ENCODE data around the gene IFNW1.
"Not testable (repeated sequence)": the region's sequence is repeated elsewhere in the genome, so short reads cannot be mapped to it uniquely, and the experiment has no call there.

The IFNW1 gene

DNA sequence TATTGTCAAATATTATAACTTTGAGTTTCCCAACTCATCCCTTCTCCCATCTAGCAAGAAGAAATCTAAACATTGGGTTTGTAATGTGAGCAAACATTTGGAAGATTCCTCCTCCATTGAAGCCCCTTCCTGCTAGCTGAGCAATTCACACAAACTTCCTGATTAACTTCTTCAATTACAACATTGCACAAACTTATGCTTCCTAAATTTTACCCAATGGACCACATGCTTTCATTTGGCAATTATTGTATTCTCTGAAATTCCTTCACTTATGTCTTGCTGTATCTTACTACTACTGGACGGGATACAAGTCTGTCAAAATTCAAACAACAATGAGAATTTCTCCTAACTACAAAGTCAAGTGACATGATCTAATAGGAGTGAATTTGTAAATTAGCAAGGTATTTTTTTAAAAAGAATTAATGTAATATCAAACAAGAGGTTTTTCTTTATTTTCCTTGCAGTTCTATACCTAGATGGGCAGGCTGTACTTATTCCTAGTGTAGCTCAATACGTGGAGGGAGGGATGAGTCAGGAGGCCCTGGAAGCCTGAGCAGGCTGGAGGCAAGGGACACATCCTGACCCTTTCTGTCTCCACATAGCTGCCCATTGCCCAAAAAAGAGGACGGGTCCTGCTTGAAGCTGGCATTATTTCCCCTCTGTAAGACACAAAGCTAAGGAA lies 11.8 kb upstream of the IFNW1 start:
- Histone ChIP-seq H3K4me3 (ENCODE audit: low read depth in 1 of 2, low read length in 2 of 2) (no peak overlapping the region), H3K27me3 (ENCODE audit: control insufficient read depth in 1 of 2, insufficient read depth in 2 of 2, low read length in 2 of 2) (no peaks in the 10 kb centered on the region), H3K9me3 (ENCODE audit: low read length) (no peaks in the 10 kb centered on the region), H3K4me1 (ENCODE audit: insufficient read depth, low read length) (no peaks in the 10 kb centered on the region), H3K36me3 (ENCODE audit: insufficient read depth, low read length) (no peaks in the 10 kb centered on the region), H3K27ac (ENCODE audit: low read depth, low read length) (no peak overlapping the region), H3K9ac (ENCODE audit: low read length) (no peak overlapping the region)

- Histone ChIP-seq H3K36me3 (ENCODE audit: insufficient read depth, low read length) (no peaks in the 10 kb centered on the region), H3K9me3 (ENCODE audit: low read length) (no peaks in the 10 kb centered on the region), H3K4me1 (ENCODE audit: insufficient read depth, low read length) (no peaks in the 10 kb centered on the region)
Observed at GRCh38 chr9:21144603-21145002, 3.0 kb upstream of the IFNW1 start.

DNA sequence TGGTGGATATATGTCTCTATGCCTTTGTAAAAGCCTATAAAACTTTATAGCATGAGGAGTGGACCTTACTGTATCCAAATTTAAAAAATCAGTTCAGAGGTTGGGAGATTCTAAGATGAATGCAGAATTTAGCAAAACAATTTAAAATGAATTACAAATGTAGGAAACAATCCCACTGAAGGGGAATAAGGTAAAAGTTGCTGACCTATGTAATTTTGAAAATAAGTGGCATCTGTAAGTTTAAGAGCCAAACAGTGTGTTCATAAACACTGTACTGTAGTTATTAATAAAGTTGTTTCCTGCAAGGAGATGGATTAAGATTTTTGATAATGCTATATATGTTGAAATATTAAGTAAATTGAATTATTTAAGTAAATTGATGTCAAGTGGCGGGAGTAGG lies 4.6 kb downstream of the IFNW1 start:
- H3K9me3 ChIP-seq (ENCODE audit: low read length) = no peaks in the 10 kb centered on the region
- H3K4me1 ChIP-seq (ENCODE audit: insufficient read depth, low read length) = no peaks in the 10 kb centered on the region
- no peak overlapping the region for H3K9ac ChIP-seq (ENCODE audit: low read length)

More at GRCh38 chr9:21144603-21145002, 3.0 kb upstream of the IFNW1 start:
- no peak overlapping the region for H3K4me3 ChIP-seq (ENCODE audit: low read depth in 1 of 2, low read length in 2 of 2)
- no peak overlapping the region for H3K27ac ChIP-seq (ENCODE audit: low read depth, low read length)
- H3K9ac ChIP-seq (ENCODE audit: low read length) = no peak overlapping the region
- no peaks in the 10 kb centered on the region for H3K27me3 ChIP-seq (ENCODE audit: control insufficient read depth in 1 of 2, insufficient read depth in 2 of 2, low read length in 2 of 2)

GRCh38 chr9:21135736-21136135 lies 5.9 kb downstream of the IFNW1 start:
- no peaks in the 10 kb centered on the region for H3K4me1 ChIP-seq (ENCODE audit: insufficient read depth, low read length)
- no peaks in the 10 kb centered on the region for H3K9me3 ChIP-seq (ENCODE audit: low read length)
- H3K36me3 ChIP-seq (ENCODE audit: insufficient read depth, low read length) = no peaks in the 10 kb centered on the region
- no peak overlapping the region for H3K27ac ChIP-seq (ENCODE audit: low read depth, low read length)
- H3K9ac ChIP-seq (ENCODE audit: low read length) = no peak overlapping the region
- H3K4me3 ChIP-seq (ENCODE audit: low read depth in 1 of 2, low read length in 2 of 2) = no peak overlapping the region
- H3K27me3 ChIP-seq (ENCODE audit: control insufficient read depth in 1 of 2, insufficient read depth in 2 of 2, low read length in 2 of 2) = no peaks in the 10 kb centered on the region

More for the DNA sequence above, 4.6 kb downstream of the IFNW1 start:
- Histone ChIP-seq H3K27me3 (ENCODE audit: control insufficient read depth in 1 of 2, insufficient read depth in 2 of 2, low read length in 2 of 2) (no peaks in the 10 kb centered on the region), H3K27ac (ENCODE audit: low read depth, low read length) (no peak overlapping the region), H3K36me3 (ENCODE audit: insufficient read depth, low read length) (no peaks in the 10 kb centered on the region), H3K4me3 (ENCODE audit: low read depth in 1 of 2, low read length in 2 of 2) (no peak overlapping the region)

DNA sequence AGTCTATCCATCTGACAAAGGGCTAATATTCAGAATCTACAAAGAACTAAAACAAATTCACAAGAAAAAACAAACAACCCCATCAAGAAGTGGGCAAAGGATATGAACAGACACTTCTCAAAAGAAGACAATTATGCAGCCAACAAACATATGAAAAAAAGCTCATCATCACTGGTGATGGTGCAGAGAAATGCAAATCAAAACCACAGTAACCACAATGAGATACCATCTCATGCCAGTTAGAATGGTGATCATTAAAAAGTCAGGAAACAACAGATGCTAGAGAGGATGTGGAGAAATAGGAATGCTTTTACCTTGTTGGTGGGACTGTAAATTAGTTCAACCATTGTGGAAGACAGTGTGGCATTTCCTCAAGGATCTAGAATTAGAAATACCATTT lies 13.4 kb downstream of the IFNW1 start:
- not testable (repeated sequence) for H3K27ac ChIP-seq (ENCODE audit: low read depth, low read length); H3K9ac ChIP-seq (ENCODE audit: low read length); H3K9me3 ChIP-seq (ENCODE audit: low read length); H3K36me3 ChIP-seq (ENCODE audit: insufficient read depth, low read length); H3K4me1 ChIP-seq (ENCODE audit: insufficient read depth, low read length); H3K27me3 ChIP-seq (ENCODE audit: control insufficient read depth in 1 of 2, insufficient read depth in 2 of 2, low read length in 2 of 2); H3K4me3 ChIP-seq (ENCODE audit: low read depth in 1 of 2, low read length in 2 of 2)

DNA sequence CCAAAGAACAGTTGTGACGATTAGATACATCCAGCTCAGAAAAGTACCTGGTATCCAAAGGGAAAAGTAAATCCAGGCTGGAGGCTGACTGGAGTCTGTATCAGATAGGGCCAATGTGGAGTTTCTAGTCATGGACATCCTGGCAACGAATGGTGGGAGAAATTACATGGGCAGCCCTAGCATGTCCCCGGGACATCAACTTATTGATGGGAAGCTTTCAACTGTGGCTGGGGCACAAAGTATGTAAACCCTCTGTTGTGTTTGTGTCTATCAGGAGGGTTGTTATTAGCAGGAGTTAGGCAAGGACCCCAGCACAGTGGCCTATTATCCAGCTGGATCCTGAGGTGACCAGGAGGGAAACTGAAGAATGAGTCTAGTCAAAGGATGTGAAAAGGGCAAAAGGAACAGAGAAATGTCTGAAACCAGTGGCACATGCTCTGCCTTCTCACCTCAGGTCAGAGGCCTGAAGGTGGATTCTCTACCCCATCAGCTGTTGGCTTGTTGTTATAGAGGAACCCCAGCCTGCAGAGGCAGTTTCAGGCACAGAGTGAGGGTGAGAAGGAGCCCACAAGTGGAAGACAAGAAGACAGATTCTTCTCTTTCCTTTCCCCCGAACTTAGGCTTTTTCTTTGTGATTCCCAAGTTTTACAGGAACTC lies 19.9 kb downstream of the IFNW1 start:
- Histone ChIP-seq H3K4me3 (ENCODE audit: low read depth in 1 of 2, low read length in 2 of 2) (no peak overlapping the region), H3K9ac (ENCODE audit: low read length) (no peak overlapping the region), H3K27me3 (ENCODE audit: control insufficient read depth in 1 of 2, insufficient read depth in 2 of 2, low read length in 2 of 2) (no peaks in the 10 kb centered on the region), H3K9me3 (ENCODE audit: low read length) (no peaks in the 10 kb centered on the region), H3K27ac (ENCODE audit: low read depth, low read length) (no peak overlapping the region), H3K36me3 (ENCODE audit: insufficient read depth, low read length) (no peaks in the 10 kb centered on the region), H3K4me1 (ENCODE audit: insufficient read depth, low read length) (no peaks in the 10 kb centered on the region)

DNA sequence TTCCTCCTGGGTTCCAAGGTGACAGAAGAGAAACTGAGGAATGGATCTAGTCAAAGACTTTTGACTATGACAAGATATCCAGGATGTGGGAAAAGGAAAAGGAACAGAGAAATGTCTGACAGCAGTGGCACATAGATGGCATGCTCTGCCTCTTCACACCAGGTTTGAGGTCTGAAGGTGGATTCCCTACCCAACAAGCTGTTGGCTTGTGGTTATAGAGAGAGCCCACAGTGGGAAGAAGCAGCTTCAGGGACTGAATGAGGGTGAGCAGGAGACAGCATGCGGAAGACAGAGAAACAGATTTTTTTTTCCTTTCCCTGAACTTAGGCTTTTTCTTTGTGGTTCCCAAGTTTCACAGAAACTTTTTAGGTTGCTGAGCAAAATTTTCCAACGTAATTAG lies 20.6 kb downstream of the IFNW1 start:
- H3K27ac ChIP-seq (ENCODE audit: low read depth, low read length) = no peak overlapping the region
- H3K36me3 ChIP-seq (ENCODE audit: insufficient read depth, low read length) = no peaks in the 10 kb centered on the region
- no peak overlapping the region for H3K4me3 ChIP-seq (ENCODE audit: low read depth in 1 of 2, low read length in 2 of 2)
- no peaks in the 10 kb centered on the region for H3K9me3 ChIP-seq (ENCODE audit: low read length)
- H3K27me3 ChIP-seq (ENCODE audit: control insufficient read depth in 1 of 2, insufficient read depth in 2 of 2, low read length in 2 of 2) = no peaks in the 10 kb centered on the region
- H3K9ac ChIP-seq (ENCODE audit: low read length) = no peak overlapping the region
- no peaks in the 10 kb centered on the region for H3K4me1 ChIP-seq (ENCODE audit: insufficient read depth, low read length)

GRCh38 chr9:21119093-21119770 lies 22.4 kb downstream of the IFNW1 start:
- no peaks in the 10 kb centered on the region for H3K27me3 ChIP-seq (ENCODE audit: control insufficient read depth in 1 of 2, insufficient read depth in 2 of 2, low read length in 2 of 2)
- H3K9me3 ChIP-seq (ENCODE audit: low read length) = no peaks in the 10 kb centered on the region
- no peak overlapping the region for H3K27ac ChIP-seq (ENCODE audit: low read depth, low read length)
- no peaks in the 10 kb centered on the region for H3K4me1 ChIP-seq (ENCODE audit: insufficient read depth, low read length)
- H3K4me3 ChIP-seq (ENCODE audit: low read depth in 1 of 2, low read length in 2 of 2) = no peak overlapping the region
- H3K36me3 ChIP-seq (ENCODE audit: insufficient read depth, low read length) = no peaks in the 10 kb centered on the region
- no peak overlapping the region for H3K9ac ChIP-seq (ENCODE audit: low read length)

DNA sequence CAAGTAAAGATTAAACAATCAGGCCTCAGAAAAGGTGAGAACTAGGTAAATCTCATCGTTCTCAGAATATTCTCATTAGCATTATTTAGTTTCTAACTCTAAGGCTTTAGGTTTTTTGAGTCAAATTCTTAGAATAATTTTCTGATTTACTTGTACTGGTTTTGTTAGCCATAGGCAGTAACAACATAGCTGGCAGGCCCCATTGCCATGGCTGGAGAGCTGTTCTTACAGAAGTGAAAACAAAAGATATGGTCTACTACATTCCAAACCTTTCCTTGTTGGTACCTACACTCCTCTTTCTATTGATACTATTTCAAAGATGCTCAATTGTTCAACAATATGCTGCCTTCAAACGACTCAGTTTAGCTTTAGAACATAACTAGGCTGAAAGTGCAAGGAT lies 27.3 kb downstream of the IFNW1 start:
- no peaks in the 10 kb centered on the region for H3K9me3 ChIP-seq (ENCODE audit: low read length)
- no peaks in the 10 kb centered on the region for H3K27me3 ChIP-seq (ENCODE audit: control insufficient read depth in 1 of 2, insufficient read depth in 2 of 2, low read length in 2 of 2)
- H3K4me1 ChIP-seq (ENCODE audit: insufficient read depth, low read length) = no peaks in the 10 kb centered on the region
- H3K27ac ChIP-seq (ENCODE audit: low read depth, low read length) = no peak overlapping the region
- H3K9ac ChIP-seq (ENCODE audit: low read length) = no peak overlapping the region
- H3K4me3 ChIP-seq (ENCODE audit: low read depth in 1 of 2, low read length in 2 of 2) = no peak overlapping the region
- no peaks in the 10 kb centered on the region for H3K36me3 ChIP-seq (ENCODE audit: insufficient read depth, low read length)

DNA sequence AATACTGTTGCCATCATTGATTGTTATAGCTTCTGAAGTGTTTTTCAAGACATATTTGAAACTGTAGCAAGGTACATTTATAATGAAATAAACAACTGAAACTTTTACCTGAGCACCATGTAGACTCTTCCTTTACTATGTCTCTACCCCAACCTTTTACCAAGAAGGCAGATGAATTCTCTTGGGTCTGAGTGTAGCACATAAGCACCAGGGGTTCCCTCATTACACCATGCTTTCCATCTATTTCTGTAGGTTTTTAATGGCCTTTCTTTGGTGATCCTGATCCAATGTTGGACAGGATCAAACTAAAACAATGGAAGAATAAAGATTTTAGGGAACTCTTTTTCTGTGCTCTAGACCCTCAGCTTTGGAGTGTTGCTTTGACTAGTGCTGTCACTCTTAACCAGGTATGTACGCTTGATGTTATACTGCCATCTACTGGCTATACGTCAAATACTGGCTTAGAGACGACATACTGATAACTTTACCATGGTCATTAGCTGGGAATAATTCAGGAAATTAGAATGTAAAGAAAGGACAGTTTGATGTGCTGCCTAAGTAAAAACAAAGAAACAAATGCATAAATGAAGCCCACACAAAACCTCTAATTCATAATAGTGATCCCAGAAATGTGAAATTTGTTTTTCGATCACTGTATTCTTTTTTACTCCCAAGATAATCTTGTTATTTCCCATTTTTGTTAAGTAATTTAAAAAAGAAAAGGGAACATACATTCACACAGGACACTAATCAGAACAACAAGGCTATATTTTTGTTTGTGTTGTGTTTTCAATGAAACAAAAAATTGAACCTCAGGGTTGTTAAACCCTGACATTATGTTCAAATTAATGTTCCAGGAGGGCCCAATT lies 30.7 kb downstream of the IFNW1 start:
- Histone ChIP-seq H3K27ac (ENCODE audit: low read depth, low read length) (no peak overlapping the region), H3K4me1 (ENCODE audit: insufficient read depth, low read length) (no peaks in the 10 kb centered on the region), H3K4me3 (ENCODE audit: low read depth in 1 of 2, low read length in 2 of 2) (no peak overlapping the region), H3K9ac (ENCODE audit: low read length) (no peak overlapping the region), H3K9me3 (ENCODE audit: low read length) (no peaks in the 10 kb centered on the region), H3K27me3 (ENCODE audit: control insufficient read depth in 1 of 2, insufficient read depth in 2 of 2, low read length in 2 of 2) (no peaks in the 10 kb centered on the region), H3K36me3 (ENCODE audit: insufficient read depth, low read length) (no peaks in the 10 kb centered on the region)

GRCh38 chr9:21104787-21105186 lies 36.8 kb downstream of the IFNW1 start:
- Histone ChIP-seq H3K4me3 (ENCODE audit: low read depth in 1 of 2, low read length in 2 of 2) (no peak overlapping the region), H3K9me3 (ENCODE audit: low read length) (no peaks in the 10 kb centered on the region), H3K4me1 (ENCODE audit: insufficient read depth, low read length) (no peaks in the 10 kb centered on the region), H3K27ac (ENCODE audit: low read depth, low read length) (no peak overlapping the region), H3K36me3 (ENCODE audit: insufficient read depth, low read length) (no peaks in the 10 kb centered on the region), H3K27me3 (ENCODE audit: control insufficient read depth in 1 of 2, insufficient read depth in 2 of 2, low read length in 2 of 2) (no peaks in the 10 kb centered on the region), H3K9ac (ENCODE audit: low read length) (no peak overlapping the region)
